PFSK-1 (cell line): ENCODE data around the gene CD160.

ENCODE experiments used
- FOXP2 ChIP-seq: optimal IDR thresholded peaks from 2 replicates; pipeline ENCODE3; 2011; ENCODE audit warnings: borderline replicate concordance, control low read depth, inconsistent platforms; ENCODE audit not compliant: insufficient read depth; ENCODE audit errors: extremely low read length, extremely low read depth
- POLR2AphosphoS5 ChIP-seq: IDR thresholded peaks from 2 replicates; pipeline ENCODE4 v1.6.1; 2012; ENCODE audit warnings: low read depth, mild to moderate bottlenecking, control low read depth, low read length, moderate library complexity
- REST ChIP-seq, 2 experiments: IDR thresholded peaks; 2 replicates each; pipeline versions ENCODE4 v1.6.1 to v1.8.0; 2011 to 2012; ENCODE audit warnings: low read depth in 2 of 2, low read length in 2 of 2, control low read depth in 1 of 2, inconsistent platforms in 1 of 2, mild to moderate bottlenecking in 1 of 2, moderate library complexity in 1 of 2; ENCODE audit not compliant: insufficient read depth in 1 of 2
- SIN3A ChIP-seq: IDR thresholded peaks from 2 replicates; pipeline ENCODE4 v1.6.1; 2012; ENCODE audit warnings: mild to moderate bottlenecking, low read length, moderate library complexity, borderline replicate concordance; ENCODE audit not compliant: insufficient read depth
- TAF1 ChIP-seq: IDR thresholded peaks from 2 replicates; pipeline ENCODE4 v1.6.1; 2012; ENCODE audit warnings: low read length, control low read depth, borderline replicate concordance; ENCODE audit not compliant: insufficient read depth

CD160 gene

GRCh38 chr1:145711213-145711651 is 8.1 kb upstream of the CD160 start:
- TF ChIP-seq SIN3A: no peak
- no peak for TF ChIP-seq POLR2AphosphoS5
- TF ChIP-seq REST (IDR thresholded peaks at IDR 0.05; ENCODE audit: insufficient read depth in 1 of 2, low read depth in 2 of 2, low read length in 2 of 2): no peak
- no peak for TF ChIP-seq FOXP2
- TF ChIP-seq TAF1: no peak

GRCh38 chr1:145714524-145715111 is 4.7 kb upstream of the CD160 start:
- TF ChIP-seq REST (IDR thresholded peaks at IDR 0.05; ENCODE audit: insufficient read depth in 1 of 2, low read depth in 2 of 2, low read length in 2 of 2) (no peak), FOXP2 (no peak), TAF1 (no peak), POLR2AphosphoS5 (no peak), SIN3A (no peak)

- TF ChIP-seq TAF1 (no peak), REST (IDR thresholded peaks at IDR 0.05; ENCODE audit: insufficient read depth in 1 of 2, low read depth in 2 of 2, low read length in 2 of 2) (no peak), SIN3A (no peak), FOXP2 (no peak)
Observed at GRCh38 chr1:145716641-145717345, 2.5 kb upstream of the CD160 start.

GRCh38 chr1:145717833-145718232 is 1.5 kb upstream of the CD160 start:
- TF ChIP-seq FOXP2 (no peak), SIN3A (no peak), POLR2AphosphoS5 (no peak)

GRCh38 chr1:145720556-145720877 is 1.2 kb downstream of the CD160 start:
- TF ChIP-seq TAF1 (no peak), POLR2AphosphoS5 (no peak), FOXP2 (no peak), SIN3A (no peak)

GRCh38 chr1:145720878-145721671 is 1.8 kb downstream of the CD160 start:
- TF ChIP-seq REST (IDR thresholded peaks at IDR 0.05; ENCODE audit: insufficient read depth in 1 of 2, low read depth in 2 of 2, low read length in 2 of 2): no peak
- peak; percentile 64 for TF ChIP-seq FOXP2
